ENCODE measurements around the gene FAM72A. TPM values are rescaled to one million over a fixed set of nuclear protein-coding genes. Genes with fewer than 3 reads are reported as not detected.

The FAM72A gene
- total and polyA plus RNA-seq, 4 donors: 0.36 to 10.8 (median 0.71) TPM

DNA sequence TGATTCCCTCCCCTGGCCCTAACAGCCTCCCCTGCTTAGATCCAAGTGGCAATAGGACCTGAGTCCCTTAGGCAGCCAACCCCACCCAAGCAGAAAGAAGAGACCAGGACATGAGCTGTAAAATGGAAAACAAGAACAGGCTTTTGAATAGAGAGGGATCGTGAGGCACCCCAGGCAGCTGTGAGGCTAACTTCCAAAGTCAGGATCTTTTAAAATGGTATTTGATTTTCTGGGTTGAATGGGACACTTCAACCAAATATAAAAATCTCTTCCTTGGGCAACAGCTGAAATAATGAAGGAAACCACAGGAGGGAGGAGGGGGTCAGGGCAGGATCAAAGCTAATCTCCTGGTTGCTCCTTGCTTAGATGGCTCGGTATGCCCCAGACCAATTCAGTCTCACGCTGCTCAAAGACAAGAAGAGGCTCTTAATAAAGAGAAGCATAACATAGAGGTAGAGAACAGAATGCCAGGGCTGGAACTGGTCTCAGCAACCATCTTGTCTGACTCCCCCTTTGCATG is 56.8 kb downstream of the FAM72A start (continued):
- TF ChIP-seq SP1 (IDR thresholded peaks at IDR 0.05) (no peak), NR2F2 (IDR thresholded peaks at IDR 0.05) (no peak), GABPA (IDR thresholded peaks at IDR 0.05 in 1 of 2, conservative IDR thresholded peaks at IDR 0.05 in 1 of 2) (no peak), EGR1 (IDR thresholded peaks at IDR 0.05; ENCODE audit: low read depth in 2 of 2) (no peak), TAF1 (conservative IDR thresholded peaks at IDR 0.05) (no peak)
- TF ChIP-seq, protein P1, sequence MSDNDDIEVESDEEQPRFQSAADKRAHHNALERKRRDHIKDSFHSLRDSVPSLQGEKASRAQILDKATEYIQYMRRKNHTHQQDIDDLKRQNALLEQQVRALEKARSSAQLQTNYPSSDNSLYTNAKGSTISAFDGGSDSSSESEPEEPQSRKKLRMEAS (IDR thresholded peaks at IDR 0.05): no peak
- TF ChIP-seq, protein P2, sequence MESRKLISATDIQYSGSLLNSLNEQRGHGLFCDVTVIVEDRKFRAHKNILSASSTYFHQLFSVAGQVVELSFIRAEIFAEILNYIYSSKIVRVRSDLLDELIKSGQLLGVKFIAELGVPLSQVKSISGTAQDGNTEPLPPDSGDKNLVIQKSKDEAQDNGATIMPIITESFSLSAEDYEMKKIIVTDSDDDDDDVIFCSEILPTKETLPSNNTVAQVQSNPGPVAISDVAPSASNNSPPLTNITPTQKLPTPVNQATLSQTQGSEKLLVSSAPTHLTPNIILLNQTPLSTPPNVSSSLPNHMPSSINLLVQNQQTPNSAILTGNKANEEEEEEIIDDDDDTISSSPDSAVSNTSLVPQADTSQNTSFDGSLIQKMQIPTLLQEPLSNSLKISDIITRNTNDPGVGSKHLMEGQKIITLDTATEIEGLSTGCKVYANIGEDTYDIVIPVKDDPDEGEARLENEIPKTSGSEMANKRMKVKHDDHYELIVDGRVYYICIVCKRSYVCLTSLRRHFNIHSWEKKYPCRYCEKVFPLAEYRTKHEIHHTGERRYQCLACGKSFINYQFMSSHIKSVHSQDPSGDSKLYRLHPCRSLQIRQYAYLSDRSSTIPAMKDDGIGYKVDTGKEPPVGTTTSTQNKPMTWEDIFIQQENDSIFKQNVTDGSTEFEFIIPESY (IDR thresholded peaks at IDR 0.05): no peak

DNA sequence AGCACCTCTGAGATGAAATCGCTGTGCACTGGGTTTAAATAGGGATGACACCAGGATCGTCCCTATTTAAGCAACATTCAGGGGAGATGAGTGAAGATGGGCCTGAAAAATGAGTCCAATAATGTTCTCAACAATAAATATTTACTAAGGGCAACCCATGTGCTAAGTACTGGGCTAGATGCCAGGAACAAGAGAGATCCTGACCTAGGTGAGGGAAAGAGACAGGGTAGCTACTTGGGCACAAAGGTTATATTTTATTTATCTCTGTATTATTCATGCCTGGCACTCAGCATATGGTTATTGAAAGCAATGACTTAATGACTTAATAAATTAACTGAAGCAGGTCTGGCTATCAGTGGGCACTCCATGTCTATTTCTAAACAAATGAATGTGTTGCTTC is 58.0 kb downstream of the FAM72A start:
- DNase-seq (ENCODE audit: low spot score): no peak
- WGBS: 51% methylated on average over 2 of the region's 2 CpGs
- TF ChIP-seq SP1 (IDR thresholded peaks at IDR 0.05) (peak; percentile 51), GABPA (IDR thresholded peaks at IDR 0.05 in 1 of 2, conservative IDR thresholded peaks at IDR 0.05 in 1 of 2) (no peak), RAD21 (IDR thresholded peaks at IDR 0.05) (no peak), FOXA1 (IDR thresholded peaks at IDR 0.05) (no peak), NR2F2 (IDR thresholded peaks at IDR 0.05) (peak; percentile 24), HNF4A (conservative IDR thresholded peaks at IDR 0.05) (peak; percentile 73 to 76), FOXA2 (IDR thresholded peaks at IDR 0.05) (peak; percentile 55), YY1 (IDR thresholded peaks at IDR 0.05) (no peak), JUND (IDR thresholded peaks at IDR 0.05) (peak in 1 of 2 donors; percentile 48), EGR1 (IDR thresholded peaks at IDR 0.05; ENCODE audit: low read depth in 2 of 2) (no peak), HNF4G (IDR thresholded peaks at IDR 0.05) (no peak), TAF1 (conservative IDR thresholded peaks at IDR 0.05) (no peak), RXRA (IDR thresholded peaks at IDR 0.05) (peak; percentile 34 to 60)
- TF ChIP-seq, protein P3, sequence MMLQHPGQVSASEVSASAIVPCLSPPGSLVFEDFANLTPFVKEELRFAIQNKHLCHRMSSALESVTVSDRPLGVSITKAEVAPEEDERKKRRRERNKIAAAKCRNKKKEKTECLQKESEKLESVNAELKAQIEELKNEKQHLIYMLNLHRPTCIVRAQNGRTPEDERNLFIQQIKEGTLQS (IDR thresholded peaks at IDR 0.05): no peak
- TF ChIP-seq, protein P2 (IDR thresholded peaks at IDR 0.05): no peak
- TF ChIP-seq, protein P1 (IDR thresholded peaks at IDR 0.05): peak; percentile 37
- TF ChIP-seq, protein P4, sequence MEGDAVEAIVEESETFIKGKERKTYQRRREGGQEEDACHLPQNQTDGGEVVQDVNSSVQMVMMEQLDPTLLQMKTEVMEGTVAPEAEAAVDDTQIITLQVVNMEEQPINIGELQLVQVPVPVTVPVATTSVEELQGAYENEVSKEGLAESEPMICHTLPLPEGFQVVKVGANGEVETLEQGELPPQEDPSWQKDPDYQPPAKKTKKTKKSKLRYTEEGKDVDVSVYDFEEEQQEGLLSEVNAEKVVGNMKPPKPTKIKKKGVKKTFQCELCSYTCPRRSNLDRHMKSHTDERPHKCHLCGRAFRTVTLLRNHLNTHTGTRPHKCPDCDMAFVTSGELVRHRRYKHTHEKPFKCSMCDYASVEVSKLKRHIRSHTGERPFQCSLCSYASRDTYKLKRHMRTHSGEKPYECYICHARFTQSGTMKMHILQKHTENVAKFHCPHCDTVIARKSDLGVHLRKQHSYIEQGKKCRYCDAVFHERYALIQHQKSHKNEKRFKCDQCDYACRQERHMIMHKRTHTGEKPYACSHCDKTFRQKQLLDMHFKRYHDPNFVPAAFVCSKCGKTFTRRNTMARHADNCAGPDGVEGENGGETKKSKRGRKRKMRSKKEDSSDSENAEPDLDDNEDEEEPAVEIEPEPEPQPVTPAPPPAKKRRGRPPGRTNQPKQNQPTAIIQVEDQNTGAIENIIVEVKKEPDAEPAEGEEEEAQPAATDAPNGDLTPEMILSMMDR (IDR thresholded peaks at IDR 0.05; ENCODE audit: low read depth, low read length, missing input control): no peak
- TF ChIP-seq, protein P5, sequence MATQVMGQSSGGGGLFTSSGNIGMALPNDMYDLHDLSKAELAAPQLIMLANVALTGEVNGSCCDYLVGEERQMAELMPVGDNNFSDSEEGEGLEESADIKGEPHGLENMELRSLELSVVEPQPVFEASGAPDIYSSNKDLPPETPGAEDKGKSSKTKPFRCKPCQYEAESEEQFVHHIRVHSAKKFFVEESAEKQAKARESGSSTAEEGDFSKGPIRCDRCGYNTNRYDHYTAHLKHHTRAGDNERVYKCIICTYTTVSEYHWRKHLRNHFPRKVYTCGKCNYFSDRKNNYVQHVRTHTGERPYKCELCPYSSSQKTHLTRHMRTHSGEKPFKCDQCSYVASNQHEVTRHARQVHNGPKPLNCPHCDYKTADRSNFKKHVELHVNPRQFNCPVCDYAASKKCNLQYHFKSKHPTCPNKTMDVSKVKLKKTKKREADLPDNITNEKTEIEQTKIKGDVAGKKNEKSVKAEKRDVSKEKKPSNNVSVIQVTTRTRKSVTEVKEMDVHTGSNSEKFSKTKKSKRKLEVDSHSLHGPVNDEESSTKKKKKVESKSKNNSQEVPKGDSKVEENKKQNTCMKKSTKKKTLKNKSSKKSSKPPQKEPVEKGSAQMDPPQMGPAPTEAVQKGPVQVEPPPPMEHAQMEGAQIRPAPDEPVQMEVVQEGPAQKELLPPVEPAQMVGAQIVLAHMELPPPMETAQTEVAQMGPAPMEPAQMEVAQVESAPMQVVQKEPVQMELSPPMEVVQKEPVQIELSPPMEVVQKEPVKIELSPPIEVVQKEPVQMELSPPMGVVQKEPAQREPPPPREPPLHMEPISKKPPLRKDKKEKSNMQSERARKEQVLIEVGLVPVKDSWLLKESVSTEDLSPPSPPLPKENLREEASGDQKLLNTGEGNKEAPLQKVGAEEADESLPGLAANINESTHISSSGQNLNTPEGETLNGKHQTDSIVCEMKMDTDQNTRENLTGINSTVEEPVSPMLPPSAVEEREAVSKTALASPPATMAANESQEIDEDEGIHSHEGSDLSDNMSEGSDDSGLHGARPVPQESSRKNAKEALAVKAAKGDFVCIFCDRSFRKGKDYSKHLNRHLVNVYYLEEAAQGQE (IDR thresholded peaks at IDR 0.05): peak; percentile 9

More for the DNA sequence above, 58.0 kb downstream of the FAM72A start:
- Histone ChIP-seq H3K9ac (ENCODE audit: low read depth in 1 of 2, low read length in 2 of 2) (no peak overlapping the region), H3K36me3 (ENCODE audit: control insufficient read depth in 4 of 4, insufficient read depth in 3 of 4, low read depth in 1 of 4, low read length in 3 of 4) (no peaks in the 10 kb centered on the region), H3K4me1 (ENCODE audit: control insufficient read depth in 4 of 4, insufficient read depth in 4 of 4, low read length in 3 of 4) (peaks cover 2 to 16% (median 13%) of the 10 kb centered on the region in 4 donors), H3K9me3 (ENCODE audit: control insufficient read depth in 4 of 4, low read length in 3 of 4) (no peaks in the 10 kb centered on the region), H3K27me3 (ENCODE audit: control insufficient read depth in 4 of 4, insufficient read depth in 4 of 4, low read length in 3 of 4) (no peaks in the 10 kb centered on the region), H3K4me3 (ENCODE audit: low read depth in 1 of 3, low read length in 3 of 3) (no peak overlapping the region), H3K27ac (ENCODE audit: low read depth in 1 of 2, low read length in 2 of 2) (no peak overlapping the region)

All from liver (tissue), 9 donors.